GM21528 (cell line): Measurements from ENCODE around the gene UBA1.
"Not testable (repeated sequence)": the region's sequence is repeated elsewhere in the genome, so short reads cannot be mapped to it uniquely, and the experiment has no call there.

Source experiments
- ATAC-seq: cut with Tn5 transposase; IDR thresholded peaks from one replicate; pipeline ENCODE4 v1.9.1; 2021; ENCODE audit warnings: mild to moderate bottlenecking, moderate library complexity; ENCODE audit not compliant: unreplicated experiment, low FRiP score

Gene UBA1

DNA sequence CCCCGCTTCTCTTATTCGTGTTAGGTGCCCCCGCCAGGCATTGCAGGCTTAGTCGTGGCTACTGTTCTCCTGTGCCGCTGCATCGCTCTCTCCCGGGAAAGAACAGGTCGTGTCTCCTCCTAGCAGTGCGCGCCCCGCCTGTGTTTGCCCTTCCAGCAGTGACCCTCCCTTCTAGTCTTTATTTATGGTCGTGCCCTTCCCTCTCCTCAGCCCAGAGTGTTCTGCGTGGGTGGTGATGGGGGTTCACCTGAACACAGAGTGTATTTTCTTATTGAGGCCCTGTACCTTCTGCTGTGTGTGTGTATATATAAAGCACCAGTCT is 54.3 kb downstream of the UBA1 start:
- ATAC-seq, result no peak

DNA sequence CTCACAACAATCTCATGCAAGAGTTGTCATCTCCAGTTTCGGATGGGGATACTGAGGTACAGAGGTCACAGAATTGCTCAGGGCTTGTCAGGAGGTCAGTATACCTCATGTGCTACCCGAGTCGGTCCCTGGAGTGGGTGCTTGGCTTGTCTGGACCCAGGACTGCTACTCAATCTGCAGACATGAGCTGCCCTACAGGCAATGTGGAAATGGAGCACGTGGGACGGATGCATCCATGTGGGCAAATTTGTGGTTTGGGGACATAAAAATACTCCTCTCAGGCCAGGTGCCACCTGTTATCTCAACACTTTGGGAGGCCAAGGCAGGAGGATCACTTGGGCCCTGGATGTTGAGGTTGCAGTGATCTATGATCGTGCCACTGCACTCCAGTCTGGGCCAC is 54.9 kb downstream of the UBA1 start:
- ATAC-seq, result no peak

DNA sequence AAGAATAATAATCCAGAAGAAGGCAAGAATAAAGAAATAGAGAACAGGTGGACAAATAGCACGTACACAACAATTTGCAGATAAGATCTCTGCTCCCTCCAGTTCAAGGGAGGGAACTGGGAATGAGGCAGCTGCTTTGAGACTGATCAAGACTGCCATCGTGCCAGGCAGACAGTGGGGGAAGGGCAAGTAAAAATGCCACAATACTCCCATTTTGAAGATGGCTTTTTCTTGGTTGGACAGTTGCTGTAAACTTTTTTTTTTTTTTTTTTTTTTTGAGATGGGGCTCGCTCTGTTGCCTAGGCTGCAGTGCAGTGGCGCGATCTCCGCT is 56.4 kb downstream of the UBA1 start:
- no peak for ATAC-seq

DNA sequence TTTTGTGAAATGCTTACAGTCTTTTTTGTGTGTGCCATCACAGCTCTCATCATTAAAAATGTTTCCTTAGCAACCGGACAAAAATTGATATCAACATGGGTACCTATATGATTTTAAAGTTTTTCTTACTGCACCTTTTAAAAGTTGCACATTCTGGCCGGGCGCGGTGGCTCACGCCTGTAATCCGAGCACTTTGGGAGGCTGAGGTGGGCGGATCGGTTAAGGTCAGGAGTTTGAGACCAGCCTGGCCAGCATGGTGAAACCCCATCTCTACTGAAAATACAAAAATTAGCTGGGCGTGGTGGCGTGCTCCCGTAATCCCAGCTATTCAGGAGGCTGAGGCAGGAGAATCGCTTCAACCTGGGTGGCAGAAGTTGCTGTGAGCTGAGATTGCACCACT is 64.0 kb downstream of the UBA1 start:
- not testable (repeated sequence) for ATAC-seq
